Epithelial cell of esophagus (primary cell): ENCODE data around the gene AACS.
A peak's percentile ranks its signal among the peaks of the same experiment; 100 is the strongest.

Experiments used
- DNase-seq: peaks from one replicate; pipeline ENCODE4 v3.0.0; 2010; ENCODE audit warnings: low read depth
- H3K4me3 ChIP-seq: 2 replicates; pipeline ENCODE4 v1.5.1; 2011; ENCODE audit warnings: mild to moderate bottlenecking, low read length, control low read depth
- TF ChIP-seq, protein P1 (sequence below): IDR thresholded peaks from 2 replicates; pipeline ENCODE4 v1.5.1; 2011; ENCODE audit warnings: low read depth, mild to moderate bottlenecking, low read length, control low read depth, inconsistent platforms; ENCODE audit not compliant: insufficient read depth; ENCODE audit errors: missing control alignments

Gene AACS

DNA sequence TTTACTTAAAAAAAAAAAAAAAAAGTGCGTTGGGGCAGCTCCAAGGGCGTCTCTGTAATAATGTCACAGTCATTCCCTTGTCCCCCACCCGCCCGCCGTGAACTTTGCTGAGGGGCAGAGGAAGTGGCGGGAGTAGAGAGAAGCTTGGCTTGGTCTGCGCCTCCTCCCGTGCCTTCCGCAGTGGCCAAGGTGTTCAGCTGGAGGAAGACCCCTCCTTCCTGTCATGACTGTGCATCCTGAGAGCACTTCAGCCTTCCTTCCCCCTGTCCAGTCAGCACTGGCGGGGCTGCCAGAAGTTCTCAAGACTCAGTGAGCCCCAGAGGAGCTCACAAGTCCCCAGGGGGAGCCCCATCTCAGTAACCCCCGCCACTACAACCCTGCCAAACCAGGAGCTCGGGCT, 32.2 kb downstream of the AACS start:
- H3K4me3 ChIP-seq, result no peak overlapping the region
- TF ChIP-seq, protein P1, sequence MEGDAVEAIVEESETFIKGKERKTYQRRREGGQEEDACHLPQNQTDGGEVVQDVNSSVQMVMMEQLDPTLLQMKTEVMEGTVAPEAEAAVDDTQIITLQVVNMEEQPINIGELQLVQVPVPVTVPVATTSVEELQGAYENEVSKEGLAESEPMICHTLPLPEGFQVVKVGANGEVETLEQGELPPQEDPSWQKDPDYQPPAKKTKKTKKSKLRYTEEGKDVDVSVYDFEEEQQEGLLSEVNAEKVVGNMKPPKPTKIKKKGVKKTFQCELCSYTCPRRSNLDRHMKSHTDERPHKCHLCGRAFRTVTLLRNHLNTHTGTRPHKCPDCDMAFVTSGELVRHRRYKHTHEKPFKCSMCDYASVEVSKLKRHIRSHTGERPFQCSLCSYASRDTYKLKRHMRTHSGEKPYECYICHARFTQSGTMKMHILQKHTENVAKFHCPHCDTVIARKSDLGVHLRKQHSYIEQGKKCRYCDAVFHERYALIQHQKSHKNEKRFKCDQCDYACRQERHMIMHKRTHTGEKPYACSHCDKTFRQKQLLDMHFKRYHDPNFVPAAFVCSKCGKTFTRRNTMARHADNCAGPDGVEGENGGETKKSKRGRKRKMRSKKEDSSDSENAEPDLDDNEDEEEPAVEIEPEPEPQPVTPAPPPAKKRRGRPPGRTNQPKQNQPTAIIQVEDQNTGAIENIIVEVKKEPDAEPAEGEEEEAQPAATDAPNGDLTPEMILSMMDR, result no peak
- DNase-seq, result no peak

DNA sequence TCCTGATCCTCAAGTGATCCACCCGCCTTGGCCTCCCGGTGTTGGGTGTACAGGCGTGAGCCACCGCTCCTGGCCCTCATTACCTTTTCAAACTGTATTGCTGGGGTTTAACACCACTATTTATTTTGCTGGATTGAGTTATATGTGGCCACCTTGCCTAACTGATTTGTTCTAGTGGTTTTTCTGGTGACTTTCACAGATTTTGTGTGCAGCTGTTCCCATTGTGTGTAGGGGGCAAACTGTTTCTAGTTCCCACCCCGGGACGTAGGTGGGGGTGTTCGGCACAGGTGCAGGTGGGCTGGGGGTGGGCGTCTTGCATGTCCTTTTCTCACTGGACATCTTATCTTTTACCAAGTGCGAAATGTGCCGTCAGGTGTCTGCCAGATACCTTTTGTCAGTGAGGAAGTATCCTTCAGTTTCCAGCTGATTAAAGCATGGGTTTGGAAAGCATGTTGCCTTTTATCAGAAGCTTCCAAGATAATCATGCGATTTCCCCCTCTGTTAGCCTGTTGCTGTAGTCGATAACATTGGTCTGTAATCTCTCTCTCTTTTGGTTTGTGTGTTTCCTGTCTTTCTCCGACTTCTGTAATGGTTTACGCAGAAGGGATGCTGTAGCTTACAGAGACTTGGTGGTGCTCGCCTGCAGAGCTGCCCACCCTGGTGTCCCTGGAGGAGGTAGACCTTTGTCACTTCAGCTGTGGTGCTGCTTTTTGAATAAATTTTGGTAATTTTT, 33.6 kb downstream of the AACS start:
- DNase-seq, result no peak
- H3K4me3 ChIP-seq, result no peak overlapping the region
- TF ChIP-seq, protein P1, result no peak

- TF ChIP-seq, protein P1, result no peak
Observed at GRCh38 chr12:125099409-125099782, 34.2 kb downstream of the AACS start.

DNA sequence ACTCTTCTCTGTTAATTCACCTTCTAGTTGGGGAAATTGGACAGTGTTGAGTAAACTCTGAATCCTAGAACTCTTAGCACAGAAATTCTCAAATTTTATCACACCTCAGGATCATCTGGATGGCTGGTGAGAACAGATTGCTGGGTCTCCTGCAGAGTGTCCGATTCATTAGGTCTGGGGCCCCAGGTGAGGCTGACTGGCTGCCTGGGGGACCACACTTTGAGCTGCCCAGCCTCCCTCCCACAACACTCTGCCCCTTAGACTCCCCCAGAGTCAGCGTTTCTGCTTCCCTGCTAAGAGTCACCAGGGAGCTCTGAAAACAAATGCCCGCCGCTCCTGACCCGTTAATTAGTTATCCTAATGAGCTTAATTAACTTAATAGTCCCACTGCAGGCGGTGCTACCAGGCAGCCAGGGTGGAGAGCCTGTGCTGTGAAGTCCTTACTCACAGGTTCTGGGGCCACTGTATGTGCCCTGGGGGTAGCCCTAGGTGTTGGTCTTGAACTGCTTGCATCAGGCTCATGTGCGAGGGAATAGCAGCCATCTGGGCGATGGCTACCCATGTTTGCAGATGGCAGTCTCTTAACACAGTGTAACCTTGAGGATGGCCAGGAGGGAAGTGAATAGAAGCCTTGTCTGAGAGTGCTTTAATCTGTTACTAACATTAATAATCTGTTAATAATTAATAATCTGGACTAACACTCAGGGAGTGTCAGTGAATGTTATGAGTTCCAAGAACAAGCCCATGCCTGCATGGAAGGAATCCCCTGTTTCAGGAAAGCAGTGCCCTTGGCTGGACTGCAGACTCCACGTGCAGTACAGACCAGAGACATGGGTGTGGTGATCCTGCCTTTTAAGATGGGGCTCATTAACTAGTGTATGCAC, 35.6 kb downstream of the AACS start:
- TF ChIP-seq, protein P1, result no peak
- no peak overlapping the region for H3K4me3 ChIP-seq
- peak; percentile 36 for DNase-seq

More at GRCh38 chr12:125099409-125099782, 34.2 kb downstream of the AACS start:
- H3K4me3 ChIP-seq, result no peak overlapping the region
- DNase-seq, result no peak

DNA sequence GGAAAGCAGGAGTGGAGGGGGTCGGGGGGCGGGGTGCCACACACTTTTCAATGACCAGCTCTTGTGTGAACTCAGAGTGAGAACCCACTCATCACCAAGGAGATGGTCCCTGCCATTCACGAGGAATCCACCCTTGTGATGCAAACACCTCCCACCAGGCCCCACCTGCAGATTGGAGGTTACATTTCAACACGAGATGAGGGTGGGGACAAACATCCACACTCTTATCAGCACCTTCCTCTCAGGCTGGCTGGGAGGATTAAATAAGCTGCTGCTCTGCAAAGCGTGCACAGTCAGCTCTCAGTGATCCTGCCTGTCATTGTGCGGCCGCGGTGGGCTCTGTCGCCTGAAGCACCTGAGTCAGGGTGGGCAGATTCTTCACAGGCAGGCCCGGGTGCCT, 39.7 kb downstream of the AACS start:
- H3K4me3 ChIP-seq, result no peak overlapping the region
- TF ChIP-seq, protein P1, result no peak
- no peak for DNase-seq

- no peak for DNase-seq
- no peak overlapping the region for H3K4me3 ChIP-seq
- TF ChIP-seq, protein P1, result no peak
Observed at GRCh38 chr12:125105600-125105999, 40.4 kb downstream of the AACS start.
